Measurements from ENCODE around the gene DYNLT2. TPM values are rescaled to one million over a fixed set of nuclear protein-coding genes. Genes with fewer than 3 reads are reported as not detected.

DYNLT2 gene
- total RNA-seq, 1 experiment from 2014 or later = 1.7 TPM

GRCh38 chr6:169714595-169714994, 36.8 kb downstream of the DYNLT2 start:
- Mint-ChIP-seq H3K36me3 (peaks cover 50% of the 10 kb centered on the region), H3K4me3 (no peak overlapping the region), H3K27me3 (ENCODE audit: low read depth) (no peaks in the 10 kb centered on the region), H3K27ac (no peak overlapping the region), H3K9me3 (no peaks in the 10 kb centered on the region), H3K4me1 (no peaks in the 10 kb centered on the region)
- POLR2A ChIA-PET = no interaction called here
- TF ChIP-seq E2F5 (CRISPR knock-in tag; IDR thresholded peaks at IDR 0.05) (no peak), ZSCAN18 (CRISPR knock-in tag; IDR thresholded peaks at IDR 0.05) (no peak), ZNF317 (CRISPR knock-in tag; IDR thresholded peaks at IDR 0.05; ENCODE audit: borderline replicate concordance, low read depth) (no peak)
- ATAC-seq (no peak), DNase-seq (ENCODE audit: low spot score) (no peak)
- CTCF ChIA-PET = no interaction called here

GRCh38 chr6:169714178-169714577, 37.2 kb downstream of the DYNLT2 start:
- H3K4me1 Mint-ChIP-seq = no peaks in the 10 kb centered on the region
- TF ChIP-seq GRHL2 (CRISPR knock-in tag; IDR thresholded peaks at IDR 0.05; ENCODE audit: insufficient replicate concordance, severe bottlenecking) (no peak), HMGXB4 (CRISPR knock-in tag; IDR thresholded peaks at IDR 0.05) (no peak), NR3C1 (CRISPR knock-in tag; conservative IDR thresholded peaks at IDR 0.05; ENCODE audit: low read depth) (no peak), IRF1 (CRISPR knock-in tag; IDR thresholded peaks at IDR 0.05) (no peak), ZNF317 (CRISPR knock-in tag; IDR thresholded peaks at IDR 0.05; ENCODE audit: borderline replicate concordance, low read depth) (no peak), ZBTB43 (CRISPR knock-in tag; IDR thresholded peaks at IDR 0.05) (no peak), ZNF138 (CRISPR knock-in tag; conservative IDR thresholded peaks at IDR 0.05) (no peak), MXD4 (CRISPR knock-in tag; IDR thresholded peaks at IDR 0.05; ENCODE audit: borderline replicate concordance) (no peak), NR2C2 (CRISPR knock-in tag; IDR thresholded peaks at IDR 0.05) (no peak), CREM (CRISPR knock-in tag; IDR thresholded peaks at IDR 0.05) (no peak), AR (CRISPR knock-in tag; IDR thresholded peaks at IDR 0.05) (no peak), CBFB (CRISPR knock-in tag; IDR thresholded peaks at IDR 0.05; ENCODE audit: low read depth) (no peak), NR1H2 (CRISPR knock-in tag; IDR thresholded peaks at IDR 0.05) (no peak), EMX1 (CRISPR knock-in tag; IDR thresholded peaks at IDR 0.05) (no peak), ZNF396 (CRISPR knock-in tag; IDR thresholded peaks at IDR 0.05; ENCODE audit: borderline replicate concordance) (no peak), ESRRA (CRISPR knock-in tag; IDR thresholded peaks at IDR 0.05; ENCODE audit: borderline replicate concordance) (no peak), TP53 (CRISPR knock-in tag; IDR thresholded peaks at IDR 0.05) (no peak), ZMAT4 (CRISPR knock-in tag; IDR thresholded peaks at IDR 0.05) (no peak)
- no peak overlapping the region; the same call in 1 of the 2 replicates for H3K27ac Mint-ChIP-seq
- H3K27me3 Mint-ChIP-seq (ENCODE audit: low read depth) = no peaks in the 10 kb centered on the region
- ATAC-seq (no peak), DNase-seq (ENCODE audit: low spot score) (no peak)
- H3K4me3 Mint-ChIP-seq = no peak overlapping the region
- peaks cover 50% of the 10 kb centered on the region for H3K36me3 Mint-ChIP-seq
- ChIA-PET POLR2A (no interaction called here), CTCF (no interaction called here)
- H3K9me3 Mint-ChIP-seq = no peaks in the 10 kb centered on the region
